ENCODE results near the gene SLC25A25. TPM values are rescaled to one million over a fixed set of nuclear protein-coding genes. Genes with fewer than 3 reads are reported as not detected.

Gene SLC25A25
- total and polyA plus RNA-seq, 9 of the 15 experiments (the other 6 are each of a cell fraction or from before 2014, with no cell fraction given) = 0.07 to 35.9 (median 23.2) TPM

GRCh38 chr9:128098297-128099230 is 30.5 kb downstream of the SLC25A25 start (continued):
- TF ChIP-seq ELK3 (CRISPR knock-in tag; IDR thresholded peaks at IDR 0.05) (no peak), DMBX1 (CRISPR knock-in tag; IDR thresholded peaks at IDR 0.05; ENCODE audit: borderline replicate concordance) (no peak; the same call in 1 of the 2 replicates), SRSF9 (IDR thresholded peaks at IDR 0.05; ENCODE audit: borderline replicate concordance, low read depth, low read length) (no peak), KDM5B (IDR thresholded peaks at IDR 0.05; ENCODE audit: insufficient replicate concordance, low read depth, low read length) (peak; percentile 92), ZMIZ1 (IDR thresholded peaks at IDR 0.05; ENCODE audit: low read depth in 2 of 2, low read length in 2 of 2) (no peak), NONO (IDR thresholded peaks at IDR 0.05; ENCODE audit: low read depth in 2 of 2, low read length in 1 of 2) (no peak), ZNF561 (CRISPR knock-in tag; conservative IDR thresholded peaks at IDR 0.05) (no peak), ASH1L (IDR thresholded peaks at IDR 0.05; ENCODE audit: borderline replicate concordance, low read depth, partially characterized antibody) (no peak), DACH1 (IDR thresholded peaks at IDR 0.05; ENCODE audit: partially characterized antibody) (no peak), KAT2B (IDR thresholded peaks at IDR 0.05; ENCODE audit: low read depth, low read length) (no peak), TEAD2 (tag; IDR thresholded peaks at IDR 0.05) (no peak), MCM5 (IDR thresholded peaks at IDR 0.05; ENCODE audit: low read depth) (no peak), POU5F1 (IDR thresholded peaks at IDR 0.05; ENCODE audit: borderline replicate concordance, low read depth, low read length, partially characterized antibody) (no peak), ZNF444 (CRISPR knock-in tag; IDR thresholded peaks at IDR 0.05) (no peak)
